Stimulated activated CD4-positive, alpha-beta T cell treated with anti-CD3 and anti-CD28 coated beads, Interleukin-2, amount 100 ng/mL, for 4 hours (primary cell): ENCODE data around the gene ZNF385B.

Source experiments
- DNase-seq: peaks from one replicate; pipeline ENCODE4 v3.0.0-alpha.2; 2020; ENCODE audit warnings: low read depth

The ZNF385B gene

GRCh38 chr2:179581605-179582004 is 279.8 kb downstream of the ZNF385B start:
- no peak for DNase-seq

GRCh38 chr2:179580378-179581146 is 280.9 kb downstream of the ZNF385B start:
- DNase-seq = no peak

GRCh38 chr2:179579800-179580199 is 281.6 kb downstream of the ZNF385B start:
- DNase-seq = no peak

GRCh38 chr2:179578171-179578916 is 283.1 kb downstream of the ZNF385B start:
- DNase-seq = no peak

- DNase-seq = no peak
These were observed 287.3 kb downstream of the ZNF385B start for GRCh38 chr2:179574061-179574519.

GRCh38 chr2:179572544-179572943 is 288.9 kb downstream of the ZNF385B start:
- DNase-seq = no peak

- no peak for DNase-seq
These were observed 289.7 kb downstream of the ZNF385B start for GRCh38 chr2:179571721-179572120.

GRCh38 chr2:179571252-179571651 is 290.2 kb downstream of the ZNF385B start:
- no peak for DNase-seq

- no peak for DNase-seq
These were observed 291.6 kb downstream of the ZNF385B start for GRCh38 chr2:179569831-179570233.

- DNase-seq = no peak
These were observed 295.6 kb downstream of the ZNF385B start for GRCh38 chr2:179565807-179566206.

- no peak for DNase-seq
These were observed 299.0 kb downstream of the ZNF385B start for GRCh38 chr2:179562330-179562885.

GRCh38 chr2:179561702-179562101 is 299.7 kb downstream of the ZNF385B start:
- no peak for DNase-seq

GRCh38 chr2:179560257-179560735 is 301.1 kb downstream of the ZNF385B start:
- no peak for DNase-seq

GRCh38 chr2:179559108-179559806 is 302.2 kb downstream of the ZNF385B start:
- DNase-seq = no peak

GRCh38 chr2:179558010-179558934 is 303.1 kb downstream of the ZNF385B start:
- no peak for DNase-seq

- no peak for DNase-seq
These were observed 305.0 kb downstream of the ZNF385B start for GRCh38 chr2:179556425-179556824.

- no peak for DNase-seq
These were observed 305.6 kb downstream of the ZNF385B start for GRCh38 chr2:179555691-179556283.

- DNase-seq = no peak
These were observed 306.6 kb downstream of the ZNF385B start for GRCh38 chr2:179554639-179555386.

- no peak for DNase-seq
These were observed 308.0 kb downstream of the ZNF385B start for GRCh38 chr2:179553382-179553781.

GRCh38 chr2:179551539-179552045 is 309.8 kb downstream of the ZNF385B start:
- DNase-seq = no peak
